HepG2 (cell line): ENCODE results near the gene B4GALT2. TPM values are rescaled to one million over a fixed set of nuclear protein-coding genes. Genes with fewer than 3 reads are reported as not detected.

Experiments
- CBX1 ChIP-seq: IDR thresholded peaks from one replicate; pipeline ENCODE4 v1.6.1; 2016; ENCODE audit warnings: antibody characterized with exemption, low read depth
- CC2D1A ChIP-seq: sonication (generic); formaldehyde crosslinking; IDR thresholded peaks from 2 replicates; pipeline ENCODE4 v1.8.1; 2023; ENCODE audit warnings: mild to moderate bottlenecking, missing genetic modification reagents
- KMT2B ChIP-seq: IDR thresholded peaks from 2 replicates; pipeline ENCODE4 v1.6.1; 2016; ENCODE audit warnings: missing genetic modification reagents, missing compliant biosample characterization
- ZBTB46 ChIP-seq: sonication (generic); formaldehyde crosslinking; IDR thresholded peaks from 2 replicates; pipeline ENCODE4 v1.4.0; 2020; ENCODE audit warnings: mild to moderate bottlenecking, missing genetic modification reagents, borderline replicate concordance
- ZNF142 ChIP-seq: sonication (generic); formaldehyde crosslinking; IDR thresholded peaks from 2 replicates; pipeline ENCODE4 v1.4.0; 2020; ENCODE audit warnings: missing genetic modification reagents
- ZNF446 ChIP-seq: sonication (generic); formaldehyde crosslinking; IDR thresholded peaks from 2 replicates; pipeline ENCODE4 v1.5.0; 2020; ENCODE audit warnings: mild to moderate bottlenecking, missing genetic modification reagents
- ZNF510 ChIP-seq: sonication (generic); formaldehyde crosslinking; IDR thresholded peaks from 2 replicates; pipeline ENCODE4 v1.4.0; 2020; ENCODE audit warnings: low read depth, mild to moderate bottlenecking, missing genetic modification reagents
- ZNF557 ChIP-seq: sonication (generic); formaldehyde crosslinking; IDR thresholded peaks from 2 replicates; pipeline ENCODE4 v1.4.0; 2020; ENCODE audit warnings: missing genetic modification reagents
- ZNF607 ChIP-seq: sonication (generic); formaldehyde crosslinking; IDR thresholded peaks from 2 replicates; pipeline ENCODE4 v1.5.1; 2020; ENCODE audit warnings: missing genetic modification reagents, mild to moderate bottlenecking, borderline replicate concordance
- ZNF850 ChIP-seq: sonication (generic); formaldehyde crosslinking; conservative IDR thresholded peaks from 2 replicates; pipeline ENCODE4 v1.9.0; 2021; ENCODE audit warnings: mild to moderate bottlenecking, missing genetic modification reagents
- polyA plus RNA-seq, 8 experiments: library from polyadenylated mRNA; depleted of rRNA in 3 of 8; stranded (reverse) in 7 of 8; unstranded in 1 of 8; fragments of >200 nt; fragmentation: Illumina TruSeq in 4 of 8; extraction: Trizol in 4 of 8; gene quantifications; 2 replicates each; pipeline versions ENCODE4 v1.2.1 to v1.2.3, GENCODE V29; 2011 to 2016; ENCODE audit warnings: low read depth in 4 of 8, missing spikeins in 1 of 8, mixed read lengths in 1 of 8; ENCODE audit not compliant: insufficient read depth in 1 of 8
- total RNA-seq, 5 experiments: library from RNA; depleted of rRNA; stranded (reverse); fragments of >200 nt; fragmentation: Illumina TruSeq; extraction: Trizol; gene quantifications; 2 replicates each; pipeline ENCODE4 v1.2.3, GENCODE V29; 2016; ENCODE audit warnings: low read depth in 1 of 5
- TF ChIP-seq, protein P1 (sequence below), 2 experiments: IDR thresholded peaks; 2 replicates each; pipeline ENCODE4 v1.6.1; 2011 to 2012; ENCODE audit warnings: low read length in 2 of 2, borderline replicate concordance in 1 of 2, low read depth in 1 of 2, mild to moderate bottlenecking in 1 of 2, moderate library complexity in 1 of 2
- TF ChIP-seq, protein P2 (sequence below): sonication (generic); formaldehyde crosslinking; IDR thresholded peaks from 2 replicates; pipeline ENCODE4 v1.5.1; 2020; ENCODE audit warnings: missing genetic modification reagents, mild to moderate bottlenecking, borderline replicate concordance
- TF ChIP-seq, protein P3 (sequence below): sonication (generic); formaldehyde crosslinking; IDR thresholded peaks from 2 replicates; pipeline ENCODE4 v1.9.0; 2021; ENCODE audit warnings: missing genetic modification reagents, borderline replicate concordance

The B4GALT2 gene
- total and polyA plus RNA-seq, 2 of the 13 experiments (the other 11 are each of a cell fraction or from before 2014, with no cell fraction given), result 41.9 to 78.0 TPM

- TF ChIP-seq ZNF557, result no peak
- TF ChIP-seq ZNF510 (CRISPR knock-in tag), result no peak; the same call in 1 of the 2 replicates
- TF ChIP-seq, protein P1, sequence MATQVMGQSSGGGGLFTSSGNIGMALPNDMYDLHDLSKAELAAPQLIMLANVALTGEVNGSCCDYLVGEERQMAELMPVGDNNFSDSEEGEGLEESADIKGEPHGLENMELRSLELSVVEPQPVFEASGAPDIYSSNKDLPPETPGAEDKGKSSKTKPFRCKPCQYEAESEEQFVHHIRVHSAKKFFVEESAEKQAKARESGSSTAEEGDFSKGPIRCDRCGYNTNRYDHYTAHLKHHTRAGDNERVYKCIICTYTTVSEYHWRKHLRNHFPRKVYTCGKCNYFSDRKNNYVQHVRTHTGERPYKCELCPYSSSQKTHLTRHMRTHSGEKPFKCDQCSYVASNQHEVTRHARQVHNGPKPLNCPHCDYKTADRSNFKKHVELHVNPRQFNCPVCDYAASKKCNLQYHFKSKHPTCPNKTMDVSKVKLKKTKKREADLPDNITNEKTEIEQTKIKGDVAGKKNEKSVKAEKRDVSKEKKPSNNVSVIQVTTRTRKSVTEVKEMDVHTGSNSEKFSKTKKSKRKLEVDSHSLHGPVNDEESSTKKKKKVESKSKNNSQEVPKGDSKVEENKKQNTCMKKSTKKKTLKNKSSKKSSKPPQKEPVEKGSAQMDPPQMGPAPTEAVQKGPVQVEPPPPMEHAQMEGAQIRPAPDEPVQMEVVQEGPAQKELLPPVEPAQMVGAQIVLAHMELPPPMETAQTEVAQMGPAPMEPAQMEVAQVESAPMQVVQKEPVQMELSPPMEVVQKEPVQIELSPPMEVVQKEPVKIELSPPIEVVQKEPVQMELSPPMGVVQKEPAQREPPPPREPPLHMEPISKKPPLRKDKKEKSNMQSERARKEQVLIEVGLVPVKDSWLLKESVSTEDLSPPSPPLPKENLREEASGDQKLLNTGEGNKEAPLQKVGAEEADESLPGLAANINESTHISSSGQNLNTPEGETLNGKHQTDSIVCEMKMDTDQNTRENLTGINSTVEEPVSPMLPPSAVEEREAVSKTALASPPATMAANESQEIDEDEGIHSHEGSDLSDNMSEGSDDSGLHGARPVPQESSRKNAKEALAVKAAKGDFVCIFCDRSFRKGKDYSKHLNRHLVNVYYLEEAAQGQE (IDR thresholded peaks at IDR 0.05; ENCODE audit: borderline replicate concordance in 1 of 2, low read depth in 1 of 2, low read length in 2 of 2), result no peak
- TF ChIP-seq ZNF607 (CRISPR knock-in tag), result peak; percentile 89
- no peak for TF ChIP-seq CBX1
- TF ChIP-seq ZNF142 (CRISPR knock-in tag), result 0 out of 2 replicates have a peak, but pooled peaks have one; percentile 42
- TF ChIP-seq, protein P2, sequence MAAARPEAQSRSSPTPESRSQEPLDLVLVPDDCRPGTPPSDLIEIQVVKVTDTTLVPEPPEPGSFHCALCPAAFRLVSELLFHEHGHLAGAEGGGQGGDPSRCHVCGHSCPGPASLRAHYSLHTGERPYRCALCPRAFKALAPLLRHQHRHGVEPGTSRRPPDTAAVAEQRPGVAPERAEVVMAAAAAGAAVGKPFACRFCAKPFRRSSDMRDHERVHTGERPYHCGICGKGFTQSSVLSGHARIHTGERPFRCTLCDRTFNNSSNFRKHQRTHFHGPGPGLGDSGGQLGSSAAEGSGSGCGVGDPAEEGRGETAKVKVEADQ (CRISPR knock-in tag), result no peak
- TF ChIP-seq ZNF446 (CRISPR knock-in tag), result no peak
- TF ChIP-seq ZNF850 (CRISPR knock-in tag), result 0 out of 2 replicates have a peak, but pooled peaks have one; percentile 24
- TF ChIP-seq, protein P3, sequence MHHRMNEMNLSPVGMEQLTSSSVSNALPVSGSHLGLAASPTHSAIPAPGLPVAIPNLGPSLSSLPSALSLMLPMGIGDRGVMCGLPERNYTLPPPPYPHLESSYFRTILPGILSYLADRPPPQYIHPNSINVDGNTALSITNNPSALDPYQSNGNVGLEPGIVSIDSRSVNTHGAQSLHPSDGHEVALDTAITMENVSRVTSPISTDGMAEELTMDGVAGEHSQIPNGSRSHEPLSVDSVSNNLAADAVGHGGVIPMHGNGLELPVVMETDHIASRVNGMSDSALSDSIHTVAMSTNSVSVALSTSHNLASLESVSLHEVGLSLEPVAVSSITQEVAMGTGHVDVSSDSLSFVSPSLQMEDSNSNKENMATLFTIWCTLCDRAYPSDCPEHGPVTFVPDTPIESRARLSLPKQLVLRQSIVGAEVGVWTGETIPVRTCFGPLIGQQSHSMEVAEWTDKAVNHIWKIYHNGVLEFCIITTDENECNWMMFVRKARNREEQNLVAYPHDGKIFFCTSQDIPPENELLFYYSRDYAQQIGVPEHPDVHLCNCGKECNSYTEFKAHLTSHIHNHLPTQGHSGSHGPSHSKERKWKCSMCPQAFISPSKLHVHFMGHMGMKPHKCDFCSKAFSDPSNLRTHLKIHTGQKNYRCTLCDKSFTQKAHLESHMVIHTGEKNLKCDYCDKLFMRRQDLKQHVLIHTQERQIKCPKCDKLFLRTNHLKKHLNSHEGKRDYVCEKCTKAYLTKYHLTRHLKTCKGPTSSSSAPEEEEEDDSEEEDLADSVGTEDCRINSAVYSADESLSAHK (CRISPR knock-in tag), result no peak
- TF ChIP-seq CC2D1A (CRISPR knock-in tag), result no peak
- TF ChIP-seq ZBTB46 (CRISPR knock-in tag), result 0 out of 2 replicates have a peak, but pooled peaks have one; percentile 44
- 0 out of 2 replicates have a peak, but pooled peaks have one; percentile 38 for TF ChIP-seq KMT2B (CRISPR knock-in tag)
Measured at GRCh38 chr1:43991476-43992231, 12.6 kb downstream of the B4GALT2 start, which contains the start of gene CCDC24 (continued).
